RKO (cell line): Measurements from ENCODE around the gene NUP188.
"Not testable (repeated sequence)": the region's sequence is repeated elsewhere in the genome, so short reads cannot be mapped to it uniquely, and the experiment has no call there.

Experiments
- DNase-seq: peaks from one replicate; pipeline ENCODE4 v3.0.0-alpha.2; 2016; ENCODE audit warnings: low spot score

Gene NUP188

DNA sequence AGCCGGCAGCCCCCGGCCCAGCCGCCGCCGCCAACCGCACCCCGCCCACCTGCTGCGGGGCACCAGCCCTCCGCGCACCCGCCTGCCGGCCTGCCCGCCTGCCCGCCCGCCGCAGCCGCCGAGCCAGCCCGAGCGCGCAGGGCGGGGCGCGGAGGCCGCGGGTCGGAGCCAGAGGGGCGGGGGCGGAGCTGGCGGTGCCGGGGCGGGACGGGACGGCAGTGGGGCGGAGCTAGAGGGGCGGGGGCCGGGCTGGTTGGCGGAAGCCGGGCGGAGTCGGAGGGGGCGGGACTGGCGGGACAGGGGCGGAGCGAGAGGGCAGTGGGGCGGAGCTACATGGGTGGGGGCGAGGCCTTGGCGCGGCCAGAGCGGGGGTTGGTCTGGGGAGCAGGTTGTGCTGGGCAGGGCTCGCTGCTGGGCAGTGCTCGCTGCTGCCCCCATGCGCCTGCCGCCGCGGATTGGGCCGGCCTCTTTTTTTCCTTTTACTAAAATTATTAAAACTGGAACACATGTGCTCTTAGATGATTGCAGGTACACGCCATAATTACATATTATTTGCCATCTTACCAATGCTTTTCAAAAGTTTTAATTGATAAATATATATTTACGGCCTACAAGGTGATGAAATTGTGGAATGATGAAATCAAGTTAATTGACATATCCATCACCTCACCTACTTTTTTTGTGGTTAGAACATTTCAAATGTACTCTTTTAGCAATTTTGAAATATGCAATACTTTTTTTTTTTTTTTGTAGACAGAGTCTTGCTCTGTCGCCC lies 80.9 kb downstream of the NUP188 start, which contains the start of gene SH3GLB2:
TSS of gene SH3GLB2 (minus strand) at position 140 of the 775 bp plus-strand sequence. CDS start 177 bp downstream, outside the sequence.
- DNase-seq, result peak; percentile 96

DNA sequence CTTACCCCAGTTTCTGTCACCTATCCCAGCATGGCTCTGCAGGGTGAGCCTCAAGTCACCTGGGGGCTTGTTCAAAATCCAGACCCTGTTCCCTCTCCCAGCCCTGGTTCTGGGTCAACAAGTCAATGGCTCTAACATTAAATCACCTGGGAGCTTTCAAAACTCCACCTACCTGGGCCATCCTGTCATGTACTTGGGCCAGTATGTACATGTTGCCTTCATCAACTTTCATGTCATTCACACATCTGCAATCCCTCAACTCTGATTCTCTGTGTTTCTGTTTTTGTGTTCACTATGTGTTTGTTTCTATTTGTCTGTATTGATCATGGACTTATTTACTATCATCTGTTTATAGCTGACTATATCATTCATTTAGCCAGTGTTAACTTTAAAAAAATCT lies 82.7 kb downstream of the NUP188 start:
- DNase-seq, result no peak

DNA sequence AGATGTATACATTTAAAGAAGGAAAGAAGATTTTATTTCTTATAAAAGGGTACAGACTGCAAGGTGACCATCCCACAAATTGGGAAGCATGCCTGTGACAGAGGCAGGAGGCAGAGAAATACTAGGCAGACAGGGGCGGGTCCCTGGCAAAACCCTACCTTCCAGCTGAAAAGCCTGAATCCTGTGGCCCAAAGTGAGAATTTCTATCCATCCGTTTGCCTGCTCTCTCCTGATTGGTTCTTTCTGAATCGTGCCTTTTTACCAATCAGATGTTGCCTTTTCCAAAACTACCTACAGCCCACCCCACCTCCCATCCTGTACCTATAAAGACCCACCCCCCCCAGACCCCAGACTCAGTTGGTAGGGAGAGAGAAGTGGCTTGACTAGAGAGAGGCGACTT lies 84.0 kb downstream of the NUP188 start:
- no peak for DNase-seq

DNA sequence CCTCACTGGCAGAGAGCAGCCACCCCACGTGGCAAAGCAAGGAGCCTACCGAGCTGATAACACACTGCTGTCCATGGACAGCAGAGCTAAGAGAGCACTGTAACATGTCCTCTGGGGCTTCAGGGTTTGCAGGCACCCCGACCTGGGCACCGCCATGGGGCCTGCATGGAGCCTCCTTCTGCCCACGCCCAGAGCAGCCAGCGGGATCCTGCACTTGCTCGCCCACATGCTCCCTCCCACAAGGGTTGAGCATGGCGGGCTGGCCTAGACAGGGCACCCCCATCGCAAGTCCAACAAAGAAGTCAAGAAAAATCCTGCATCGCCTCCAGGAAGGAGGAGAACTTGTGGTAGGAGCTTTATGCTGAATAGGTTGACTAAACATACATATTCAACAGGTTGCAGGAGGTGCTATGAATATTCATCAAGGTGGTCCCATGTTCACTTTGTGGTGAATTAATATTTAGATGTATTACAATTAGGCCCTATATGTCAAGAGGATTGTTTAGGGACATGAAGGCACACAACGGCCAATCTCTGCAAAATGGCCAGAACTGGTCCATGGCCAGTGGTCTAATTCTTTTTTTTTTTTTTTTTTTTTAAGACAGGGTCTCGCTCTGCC lies 85.2 kb downstream of the NUP188 start:
- no peak for DNase-seq

DNA sequence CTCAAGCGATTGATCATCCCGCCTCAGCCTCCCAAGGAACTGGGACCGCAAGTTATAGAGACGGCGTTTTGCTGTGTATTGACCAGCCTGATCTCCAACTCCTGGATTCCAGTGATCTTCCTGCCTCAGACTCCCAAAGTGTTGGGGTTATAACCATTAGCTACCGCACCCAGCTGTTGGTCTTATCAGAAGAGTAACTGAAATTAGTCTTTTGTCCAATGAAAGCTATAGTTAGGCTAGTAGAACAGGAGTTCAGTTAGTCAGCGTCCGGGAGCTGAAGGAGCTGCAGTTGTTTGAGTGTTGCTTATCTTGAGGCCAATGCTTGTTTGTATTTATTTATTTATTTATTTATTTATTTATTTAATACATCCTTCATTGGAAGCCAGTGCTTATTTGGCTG lies 85.7 kb downstream of the NUP188 start:
- DNase-seq, result no peak

DNA sequence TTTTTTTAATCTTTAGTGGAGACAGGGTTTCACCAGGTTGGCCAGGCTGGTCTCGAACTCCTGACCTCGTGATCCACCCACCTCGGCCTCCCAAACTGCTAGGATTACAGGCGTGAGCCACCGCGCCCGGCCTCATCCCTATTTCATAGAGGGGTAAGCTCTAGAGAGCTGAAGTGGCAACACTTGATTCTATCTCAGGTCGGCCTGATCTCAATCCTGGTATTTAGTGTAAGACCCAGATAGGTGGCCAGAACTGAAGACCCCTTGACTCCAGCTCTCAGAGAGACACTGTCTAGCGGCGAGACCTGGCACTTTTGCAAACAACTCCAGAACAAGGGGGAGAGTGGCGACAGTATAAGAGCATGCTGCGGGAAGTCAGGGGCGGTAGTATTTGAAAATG lies 88.3 kb downstream of the NUP188 start:
- DNase-seq, result not testable (repeated sequence)

DNA sequence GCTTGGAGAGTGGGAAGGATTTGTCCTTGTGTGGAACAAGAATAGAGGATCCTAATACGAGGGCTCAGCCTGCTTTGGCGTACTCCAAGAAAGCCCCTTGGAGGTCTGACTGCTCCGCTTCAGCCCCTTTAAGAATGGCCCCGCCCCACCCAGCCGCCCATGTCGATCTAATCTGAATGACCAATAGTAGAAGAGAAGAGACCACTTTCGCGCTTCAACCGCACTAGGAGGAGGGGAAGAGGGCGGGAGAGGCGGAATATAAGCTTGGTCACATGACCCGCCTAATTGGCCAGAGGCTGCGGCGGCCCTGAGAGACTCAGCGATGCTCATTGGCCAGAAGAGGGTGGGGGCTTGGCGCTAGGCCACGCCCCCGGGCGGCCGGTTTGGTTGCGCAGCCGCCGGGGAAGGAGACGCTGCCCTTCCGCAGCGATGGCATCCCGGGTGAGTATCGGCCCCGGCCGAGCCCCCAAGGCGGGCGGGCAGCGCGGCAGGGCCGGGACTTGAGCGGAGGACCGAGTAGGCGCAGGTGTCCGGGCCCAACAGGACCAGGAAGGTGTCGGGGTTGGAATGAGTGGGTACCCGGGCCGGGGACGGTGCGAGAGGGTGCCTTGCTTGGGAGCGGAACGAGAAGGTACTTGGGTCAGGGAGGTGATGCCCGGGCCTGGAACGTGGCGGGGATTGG lies 88.9 kb downstream of the NUP188 start, which contains the start of gene MIGA2:
TSS of gene MIGA2 (plus strand) at position 386 of the 682 bp plus-strand sequence. CDS start 3,969 bp downstream, outside the sequence.
- DNase-seq, result peak; percentile 100

DNA sequence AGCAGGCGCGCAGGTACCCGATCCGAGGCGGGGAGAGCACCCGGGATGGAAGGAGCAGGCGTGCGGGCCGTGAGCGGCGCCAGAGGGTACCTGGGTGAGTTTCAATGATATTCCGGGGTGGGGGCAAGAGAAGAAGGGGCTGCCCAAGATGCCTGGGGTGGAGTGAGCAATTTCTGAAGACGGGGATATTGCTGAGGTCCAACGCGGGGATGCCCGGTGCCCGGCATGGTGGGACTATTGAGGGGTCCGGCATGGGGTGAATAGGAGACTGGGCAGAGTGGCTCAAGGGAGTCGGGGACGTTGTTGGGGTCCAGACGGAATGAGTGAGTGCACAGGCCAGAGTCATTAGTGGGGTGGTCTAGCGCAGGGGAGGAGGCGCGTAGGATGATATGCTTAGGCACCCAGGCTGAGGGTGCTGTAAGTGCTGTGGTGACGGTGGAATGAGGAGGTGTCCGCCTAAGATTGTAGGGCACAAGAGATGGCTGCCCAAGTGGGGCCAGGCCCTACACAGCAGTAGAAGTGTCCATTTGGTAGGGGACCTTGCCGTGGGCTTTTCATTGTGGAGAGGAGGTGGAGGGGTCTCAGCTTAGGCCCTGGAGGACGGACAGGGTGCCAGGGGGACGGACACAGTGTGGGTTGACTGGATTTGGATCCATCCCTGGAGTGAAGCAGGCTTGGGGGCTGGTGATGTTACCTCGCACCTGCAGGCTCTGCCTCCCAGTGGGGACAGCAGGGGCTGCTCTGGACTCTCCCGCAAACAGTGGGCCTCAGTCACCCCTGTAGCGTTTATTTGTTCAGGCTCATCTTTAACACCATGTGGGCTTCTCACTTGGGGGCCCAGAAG lies 89.6 kb downstream of the NUP188 start:
- DNase-seq, result peak; percentile 70

DNA sequence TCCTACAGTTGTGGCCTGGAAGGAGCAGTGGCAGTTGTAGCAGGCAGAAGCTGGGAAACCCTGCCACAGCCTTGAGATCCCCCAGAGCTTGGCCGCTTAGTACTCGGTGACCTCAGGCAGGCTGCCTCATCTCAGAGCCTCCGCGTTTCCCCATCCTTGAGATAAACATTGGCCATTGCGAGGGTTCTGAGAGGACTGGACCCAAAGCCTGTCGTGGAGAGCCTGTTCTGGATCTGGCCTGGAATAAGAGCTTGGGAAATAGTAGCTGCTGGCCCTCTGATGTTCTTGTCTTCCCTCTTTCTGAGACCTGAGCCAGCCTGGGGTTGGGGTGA lies 90.2 kb downstream of the NUP188 start:
- DNase-seq, result no peak

DNA sequence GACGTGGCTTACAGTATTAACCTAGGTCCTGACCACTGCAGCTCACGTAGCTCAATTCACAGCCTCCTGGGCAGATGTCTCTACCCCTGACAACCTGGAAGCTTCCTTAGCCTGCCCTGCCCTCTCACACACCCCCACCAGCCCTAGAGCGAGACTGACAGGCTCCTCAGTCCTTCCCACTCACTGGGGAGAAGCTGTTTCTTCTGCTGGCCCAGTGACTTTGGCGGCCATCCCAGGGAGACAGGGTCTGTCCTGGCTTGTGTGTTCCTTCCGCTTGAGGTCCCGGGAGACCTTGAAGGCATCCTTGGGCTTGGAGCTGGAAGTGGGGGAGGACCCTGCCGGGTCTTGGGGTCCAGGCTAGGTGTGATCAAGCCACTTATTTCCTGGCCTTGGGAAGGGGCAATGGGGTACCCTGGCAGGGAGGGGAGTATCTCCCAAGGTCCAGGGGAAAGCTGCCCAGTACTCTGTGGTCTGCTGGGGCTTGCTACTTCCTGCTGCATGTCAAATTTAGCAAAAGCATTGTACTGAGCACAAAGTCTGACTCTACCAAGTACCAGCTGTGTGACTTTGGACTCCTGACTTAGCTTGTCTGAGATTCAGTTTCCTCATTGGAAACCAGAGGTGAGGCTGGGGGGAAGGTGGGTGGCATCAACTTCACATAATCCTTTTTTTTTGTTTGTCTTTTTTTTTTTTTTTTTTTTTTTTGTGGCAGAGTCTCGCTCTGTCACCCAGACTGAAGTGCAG lies 90.8 kb downstream of the NUP188 start:
- no peak for DNase-seq

DNA sequence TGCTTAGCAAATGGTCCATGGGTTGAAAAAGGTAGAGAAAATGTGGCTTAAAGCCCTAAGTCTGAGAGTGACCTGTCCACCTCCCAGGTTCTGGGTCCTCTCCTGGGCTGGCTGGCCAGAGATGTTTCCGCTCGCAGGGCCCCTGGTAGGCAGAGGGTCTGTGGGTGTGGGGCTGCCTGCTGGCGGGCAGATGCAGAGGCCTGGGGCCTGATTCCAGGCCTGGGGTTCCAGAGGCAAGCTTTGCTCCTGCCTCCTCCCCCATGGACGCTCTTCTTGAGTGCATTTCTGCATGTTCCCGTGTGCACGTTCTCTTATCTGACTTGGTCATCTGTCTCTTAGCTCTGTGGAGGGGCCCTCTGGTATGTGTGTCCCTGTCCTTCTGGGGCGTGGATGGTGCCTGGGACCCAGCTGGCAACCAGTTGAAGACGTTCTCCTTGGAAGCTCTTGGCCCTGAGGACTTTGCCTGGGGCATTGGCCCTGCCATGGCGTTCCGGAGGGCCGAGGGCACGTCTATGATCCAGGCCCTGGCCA lies 92.7 kb downstream of the NUP188 start:
- DNase-seq, result no peak

DNA sequence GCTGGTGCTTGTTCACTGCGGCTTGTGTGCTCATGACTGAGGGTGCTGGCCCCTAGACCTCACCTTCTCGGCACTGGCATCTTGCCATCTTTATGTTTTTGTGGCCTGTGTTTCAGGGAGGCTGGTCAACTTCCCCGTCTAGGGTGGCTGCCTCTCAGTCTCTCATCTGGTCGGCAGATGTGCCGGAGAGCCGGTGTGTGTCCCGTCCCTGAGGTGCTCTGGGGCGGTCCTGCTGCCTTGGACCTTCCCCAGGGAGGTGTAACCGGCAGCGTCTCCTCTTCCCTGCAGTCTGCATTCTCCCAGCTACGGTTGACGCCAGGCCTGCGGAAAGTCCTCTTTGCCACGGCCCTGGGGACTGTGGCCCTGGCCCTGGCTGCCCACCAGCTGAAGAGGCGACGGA lies 94.5 kb downstream of the NUP188 start:
- DNase-seq, result no peak

DNA sequence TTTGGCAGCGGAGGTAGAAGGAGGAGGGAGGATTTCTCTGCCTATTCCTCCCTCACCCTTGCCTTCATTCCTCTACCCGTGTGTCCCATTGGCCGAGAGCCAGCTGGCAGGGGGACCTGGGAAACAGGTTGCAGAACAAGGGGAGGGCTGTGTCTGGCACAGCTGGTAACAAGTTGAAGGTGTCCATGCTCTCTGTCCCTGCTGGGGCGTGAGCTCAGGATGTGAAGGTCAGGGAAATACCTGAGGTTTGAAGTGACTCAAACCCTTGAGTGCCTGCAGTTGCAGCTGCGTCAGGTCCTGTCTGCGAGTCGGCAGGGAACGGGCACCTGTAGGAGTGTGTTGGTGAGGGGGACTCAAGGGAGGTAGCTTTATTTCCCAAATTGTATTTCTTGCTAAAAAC lies 105.1 kb downstream of the NUP188 start:
- no peak for DNase-seq

DNA sequence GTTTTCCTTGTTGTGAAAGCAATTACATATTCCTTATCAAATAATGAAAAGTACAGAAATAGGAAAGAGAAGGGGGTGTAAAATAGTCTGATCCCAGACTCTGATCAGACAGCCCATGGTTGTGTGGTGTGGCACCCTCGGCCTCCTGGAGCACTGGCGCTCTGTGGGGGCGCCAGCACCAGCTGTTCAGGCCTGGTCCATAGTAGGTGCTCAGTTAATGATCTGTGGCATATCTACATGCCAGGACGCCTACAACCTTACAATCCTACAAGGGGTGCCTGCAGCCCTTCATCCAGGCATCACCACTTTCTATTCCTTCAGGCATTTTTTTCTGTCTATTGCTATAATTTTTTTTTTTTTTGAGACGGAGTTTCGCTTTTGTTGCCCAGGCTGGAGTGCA lies 105.5 kb downstream of the NUP188 start:
- no peak for DNase-seq

DNA sequence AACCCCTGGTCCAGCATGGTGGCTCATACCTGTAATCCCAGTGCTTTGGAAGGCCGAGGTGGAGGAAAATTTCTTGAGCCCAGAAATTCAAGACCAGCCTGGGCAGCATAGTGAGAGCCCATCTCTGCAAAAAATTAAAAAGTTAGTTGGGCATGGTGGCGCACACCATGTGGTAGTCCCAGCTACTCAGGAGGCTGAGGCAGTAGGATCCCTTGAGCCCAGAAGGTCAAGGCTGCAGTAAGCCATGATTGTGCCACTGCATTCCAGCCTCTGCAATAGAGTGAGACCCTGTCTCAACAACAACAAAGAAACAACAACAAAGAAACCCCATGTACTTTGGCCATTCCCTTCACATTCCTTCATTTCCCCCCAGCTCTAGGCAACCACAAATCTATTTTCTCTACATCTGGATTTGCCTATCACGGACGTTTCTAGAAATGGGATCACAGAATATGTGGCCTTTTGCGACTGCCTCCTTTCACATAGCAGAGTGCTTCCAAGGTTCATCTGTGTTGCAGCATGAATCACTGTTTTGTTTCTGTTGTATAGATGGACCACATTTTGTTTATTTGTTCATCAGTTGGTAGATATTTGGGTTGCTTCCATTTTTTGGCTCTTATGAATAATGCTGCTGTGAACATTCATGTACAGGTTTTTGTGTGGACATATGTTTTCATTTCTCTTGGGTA lies 106.8 kb downstream of the NUP188 start:
- no peak for DNase-seq
